ENCODE measurements around the gene RAB11FIP3. TPM values are rescaled to one million over a fixed set of nuclear protein-coding genes. Genes with fewer than 3 reads are reported as not detected.
A peak's percentile ranks its signal among the peaks of the same experiment; 100 is the strongest.

Gene RAB11FIP3
- total and polyA plus RNA-seq, 2 of the 13 experiments (the other 11 are each of a cell fraction or from before 2014, with no cell fraction given), result 34.3 to 57.6 TPM

DNA sequence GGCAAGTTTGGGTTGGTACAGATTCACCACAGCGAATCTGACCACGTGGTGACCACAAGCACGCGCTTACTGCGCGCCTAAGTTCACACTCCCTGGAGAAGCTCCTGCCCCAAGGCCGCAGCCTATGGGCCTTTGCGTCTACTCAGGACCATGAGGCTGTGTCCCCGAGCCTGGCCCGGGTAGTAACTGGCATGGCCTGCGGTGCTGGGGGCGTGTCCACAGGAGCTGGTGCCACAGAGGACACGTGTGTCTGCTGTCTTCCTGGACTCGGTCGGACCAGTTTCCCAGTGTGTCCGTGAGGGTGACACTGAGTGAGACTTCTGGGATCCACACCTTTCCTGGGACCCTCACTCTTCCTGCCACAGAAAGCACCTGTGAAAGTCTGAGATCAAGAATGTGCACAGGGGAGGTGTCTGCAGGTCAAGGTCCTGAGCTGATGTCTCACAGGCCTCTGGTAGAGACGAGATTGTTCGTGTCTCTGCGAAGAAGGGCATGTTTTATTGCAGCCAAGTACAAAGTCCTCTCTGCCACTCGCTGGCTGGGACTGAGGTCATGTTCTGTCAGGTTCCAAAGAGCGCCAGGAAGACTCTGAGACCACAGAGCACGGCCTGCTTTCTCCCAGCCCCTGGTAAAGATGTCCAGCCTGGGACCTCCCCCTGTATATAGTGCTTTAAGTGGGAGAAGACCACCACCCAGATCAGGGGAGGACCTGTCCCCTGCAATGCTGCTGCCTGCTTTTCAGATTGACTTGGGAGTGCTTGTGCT lies 76.9 kb downstream of the RAB11FIP3 start (continued):
- TF ChIP-seq, protein P1, sequence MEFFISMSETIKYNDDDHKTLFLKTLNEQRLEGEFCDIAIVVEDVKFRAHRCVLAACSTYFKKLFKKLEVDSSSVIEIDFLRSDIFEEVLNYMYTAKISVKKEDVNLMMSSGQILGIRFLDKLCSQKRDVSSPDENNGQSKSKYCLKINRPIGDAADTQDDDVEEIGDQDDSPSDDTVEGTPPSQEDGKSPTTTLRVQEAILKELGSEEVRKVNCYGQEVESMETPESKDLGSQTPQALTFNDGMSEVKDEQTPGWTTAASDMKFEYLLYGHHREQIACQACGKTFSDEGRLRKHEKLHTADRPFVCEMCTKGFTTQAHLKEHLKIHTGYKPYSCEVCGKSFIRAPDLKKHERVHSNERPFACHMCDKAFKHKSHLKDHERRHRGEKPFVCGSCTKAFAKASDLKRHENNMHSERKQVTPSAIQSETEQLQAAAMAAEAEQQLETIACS (CRISPR knock-in tag; IDR thresholded peaks at IDR 0.05), result no peak; the same call in 1 of the 2 replicates
- TF ChIP-seq CENPBD1 (CRISPR knock-in tag; IDR thresholded peaks at IDR 0.05; ENCODE audit: borderline replicate concordance, low read depth) (no peak), SMAD3 (CRISPR knock-in tag; IDR thresholded peaks at IDR 0.05) (no peak), PHF5A (CRISPR knock-in tag; IDR thresholded peaks at IDR 0.05; ENCODE audit: low read depth, unreplicated experiment) (peak; percentile 19), TAF1 (CRISPR knock-in tag; IDR thresholded peaks at IDR 0.05) (peak; percentile 45; the same call in 1 of the 2 replicates), ZNF7 (CRISPR knock-in tag; IDR thresholded peaks at IDR 0.05) (no peak), FOXJ3 (CRISPR knock-in tag; IDR thresholded peaks at IDR 0.05; ENCODE audit: borderline replicate concordance) (no peak), ZNF678 (CRISPR knock-in tag; IDR thresholded peaks at IDR 0.05) (no peak), AGO2 (optimal IDR thresholded peaks at IDR 0.05; ENCODE audit: low read depth, low read length) (peak; percentile 86), SP1 (IDR thresholded peaks at IDR 0.05) (no peak), SP1 (CRISPR knock-in tag; IDR thresholded peaks at IDR 0.05) (no peak; the same call in 1 of the 2 replicates), GATAD2A (CRISPR knock-in tag; IDR thresholded peaks at IDR 0.05) (peak; percentile 89), ZNF740 (CRISPR knock-in tag; IDR thresholded peaks at IDR 0.05) (0 out of 2 replicates have a peak, but pooled peaks have one; percentile 45), SKI (IDR thresholded peaks at IDR 0.05; ENCODE audit: partially characterized antibody) (peak; percentile 76), NFE2 (CRISPR knock-in tag; IDR thresholded peaks at IDR 0.05) (no peak), RBM39 (IDR thresholded peaks at IDR 0.05; ENCODE audit: low read depth, low read length, poor library complexity, severe bottlenecking) (peak; percentile 18)
- TF ChIP-seq, protein P2, sequence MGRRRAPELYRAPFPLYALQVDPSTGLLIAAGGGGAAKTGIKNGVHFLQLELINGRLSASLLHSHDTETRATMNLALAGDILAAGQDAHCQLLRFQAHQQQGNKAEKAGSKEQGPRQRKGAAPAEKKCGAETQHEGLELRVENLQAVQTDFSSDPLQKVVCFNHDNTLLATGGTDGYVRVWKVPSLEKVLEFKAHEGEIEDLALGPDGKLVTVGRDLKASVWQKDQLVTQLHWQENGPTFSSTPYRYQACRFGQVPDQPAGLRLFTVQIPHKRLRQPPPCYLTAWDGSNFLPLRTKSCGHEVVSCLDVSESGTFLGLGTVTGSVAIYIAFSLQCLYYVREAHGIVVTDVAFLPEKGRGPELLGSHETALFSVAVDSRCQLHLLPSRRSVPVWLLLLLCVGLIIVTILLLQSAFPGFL (CRISPR knock-in tag; IDR thresholded peaks at IDR 0.05), result 0 out of 2 replicates have a peak, but pooled peaks have one; percentile 51
- TF ChIP-seq, protein P3, sequence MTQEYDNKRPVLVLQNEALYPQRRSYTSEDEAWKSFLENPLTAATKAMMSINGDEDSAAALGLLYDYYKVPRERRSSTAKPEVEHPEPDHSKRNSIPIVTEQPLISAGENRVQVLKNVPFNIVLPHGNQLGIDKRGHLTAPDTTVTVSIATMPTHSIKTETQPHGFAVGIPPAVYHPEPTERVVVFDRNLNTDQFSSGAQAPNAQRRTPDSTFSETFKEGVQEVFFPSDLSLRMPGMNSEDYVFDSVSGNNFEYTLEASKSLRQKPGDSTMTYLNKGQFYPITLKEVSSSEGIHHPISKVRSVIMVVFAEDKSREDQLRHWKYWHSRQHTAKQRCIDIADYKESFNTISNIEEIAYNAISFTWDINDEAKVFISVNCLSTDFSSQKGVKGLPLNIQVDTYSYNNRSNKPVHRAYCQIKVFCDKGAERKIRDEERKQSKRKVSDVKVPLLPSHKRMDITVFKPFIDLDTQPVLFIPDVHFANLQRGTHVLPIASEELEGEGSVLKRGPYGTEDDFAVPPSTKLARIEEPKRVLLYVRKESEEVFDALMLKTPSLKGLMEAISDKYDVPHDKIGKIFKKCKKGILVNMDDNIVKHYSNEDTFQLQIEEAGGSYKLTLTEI (CRISPR knock-in tag; conservative IDR thresholded peaks at IDR 0.05), result no peak
- TF ChIP-seq, protein P4, sequence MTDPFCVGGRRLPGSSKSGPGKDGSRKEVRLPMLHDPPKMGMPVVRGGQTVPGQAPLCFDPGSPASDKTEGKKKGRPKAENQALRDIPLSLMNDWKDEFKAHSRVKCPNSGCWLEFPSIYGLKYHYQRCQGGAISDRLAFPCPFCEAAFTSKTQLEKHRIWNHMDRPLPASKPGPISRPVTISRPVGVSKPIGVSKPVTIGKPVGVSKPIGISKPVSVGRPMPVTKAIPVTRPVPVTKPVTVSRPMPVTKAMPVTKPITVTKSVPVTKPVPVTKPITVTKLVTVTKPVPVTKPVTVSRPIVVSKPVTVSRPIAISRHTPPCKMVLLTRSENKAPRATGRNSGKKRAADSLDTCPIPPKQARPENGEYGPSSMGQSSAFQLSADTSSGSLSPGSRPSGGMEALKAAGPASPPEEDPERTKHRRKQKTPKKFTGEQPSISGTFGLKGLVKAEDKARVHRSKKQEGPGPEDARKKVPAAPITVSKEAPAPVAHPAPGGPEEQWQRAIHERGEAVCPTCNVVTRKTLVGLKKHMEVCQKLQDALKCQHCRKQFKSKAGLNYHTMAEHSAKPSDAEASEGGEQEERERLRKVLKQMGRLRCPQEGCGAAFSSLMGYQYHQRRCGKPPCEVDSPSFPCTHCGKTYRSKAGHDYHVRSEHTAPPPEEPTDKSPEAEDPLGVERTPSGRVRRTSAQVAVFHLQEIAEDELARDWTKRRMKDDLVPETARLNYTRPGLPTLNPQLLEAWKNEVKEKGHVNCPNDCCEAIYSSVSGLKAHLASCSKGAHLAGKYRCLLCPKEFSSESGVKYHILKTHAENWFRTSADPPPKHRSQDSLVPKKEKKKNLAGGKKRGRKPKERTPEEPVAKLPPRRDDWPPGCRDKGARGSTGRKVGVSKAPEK (CRISPR knock-in tag; IDR thresholded peaks at IDR 0.05; ENCODE audit: borderline replicate concordance), result no peak
- TF ChIP-seq, protein P5, sequence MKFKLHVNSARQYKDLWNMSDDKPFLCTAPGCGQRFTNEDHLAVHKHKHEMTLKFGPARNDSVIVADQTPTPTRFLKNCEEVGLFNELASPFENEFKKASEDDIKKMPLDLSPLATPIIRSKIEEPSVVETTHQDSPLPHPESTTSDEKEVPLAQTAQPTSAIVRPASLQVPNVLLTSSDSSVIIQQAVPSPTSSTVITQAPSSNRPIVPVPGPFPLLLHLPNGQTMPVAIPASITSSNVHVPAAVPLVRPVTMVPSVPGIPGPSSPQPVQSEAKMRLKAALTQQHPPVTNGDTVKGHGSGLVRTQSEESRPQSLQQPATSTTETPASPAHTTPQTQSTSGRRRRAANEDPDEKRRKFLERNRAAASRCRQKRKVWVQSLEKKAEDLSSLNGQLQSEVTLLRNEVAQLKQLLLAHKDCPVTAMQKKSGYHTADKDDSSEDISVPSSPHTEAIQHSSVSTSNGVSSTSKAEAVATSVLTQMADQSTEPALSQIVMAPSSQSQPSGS (CRISPR knock-in tag; IDR thresholded peaks at IDR 0.05), result 0 out of 2 replicates have a peak, but pooled peaks have one; percentile 49
